ENCODE results near the gene ST8SIA2.

DNA sequence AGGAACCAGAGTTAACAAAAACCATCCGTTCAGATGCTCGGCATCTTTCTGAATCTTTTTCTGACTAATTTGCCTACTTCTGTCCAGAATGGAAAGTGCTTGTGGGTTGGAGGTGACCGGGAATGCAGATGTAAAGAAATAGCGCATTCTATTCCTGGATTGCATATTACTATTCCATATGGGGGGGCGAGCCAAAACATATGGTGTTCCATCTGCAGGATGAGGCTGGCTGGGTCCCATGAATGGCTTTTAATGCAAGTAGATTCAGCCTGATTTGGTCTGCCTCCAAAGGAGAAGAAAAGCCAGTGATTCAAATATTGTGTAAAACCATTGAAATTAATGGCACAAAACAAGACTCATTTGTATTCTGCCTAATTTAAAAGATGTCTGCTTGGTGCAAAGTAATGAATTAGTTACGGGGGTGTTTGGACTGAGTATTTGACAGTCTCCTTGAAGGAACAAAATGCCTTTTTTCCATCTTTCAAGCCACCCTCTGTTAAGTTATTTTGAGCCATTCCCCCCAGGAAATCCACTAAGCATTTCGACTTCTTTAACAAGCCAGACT lies 99.0 kb downstream of the ST8SIA2 start:
- TF ChIP-seq CTCF (IDR thresholded peaks at IDR 0.05) (no peak), POLR2A (IDR thresholded peaks at IDR 0.05) (no peak)

Measured in adrenal gland (tissue), 5 donors.